WTC11 (cell line): ENCODE data around the gene UBE2D2.

ENCODE experiments used
- ATF3 ChIP-seq: sonication (generic); formaldehyde crosslinking; conservative IDR thresholded peaks from 2 replicates; pipeline ENCODE4 v1.8.1; 2022; ENCODE audit warnings: mild to moderate bottlenecking, missing genetic modification reagents
- CTCF ChIP-seq: fragments of 200-600 bp; IDR thresholded peaks from 2 replicates; pipeline ENCODE4 v1.8.0; 2022; ENCODE audit warnings: antibody characterized with exemption
- ELF4 ChIP-seq: sonication (generic); formaldehyde crosslinking; IDR thresholded peaks from 2 replicates; pipeline ENCODE4 v1.8.1; 2022; ENCODE audit warnings: low read depth, mild to moderate bottlenecking, moderate library complexity, missing genetic modification reagents
- JUN ChIP-seq: sonication (generic); formaldehyde crosslinking; IDR thresholded peaks from 2 replicates; pipeline ENCODE4 v1.8.0; 2023; ENCODE audit warnings: mild to moderate bottlenecking, missing genetic modification reagents
- NR1H2 ChIP-seq: sonication (generic); formaldehyde crosslinking; IDR thresholded peaks from 2 replicates; pipeline ENCODE4 v1.9.0; 2021; ENCODE audit warnings: mild to moderate bottlenecking, moderate library complexity, missing genetic modification reagents
- NR2C2 ChIP-seq: sonication (generic); formaldehyde crosslinking; IDR thresholded peaks from 2 replicates; pipeline ENCODE4 v1.8.0; 2022; ENCODE audit warnings: mild to moderate bottlenecking, missing genetic modification reagents
- TP53 ChIP-seq: sonication (generic); formaldehyde crosslinking; IDR thresholded peaks from 2 replicates; pipeline ENCODE4 v1.8.1; 2023; ENCODE audit warnings: mild to moderate bottlenecking, missing genetic modification reagents
- ZNF423 ChIP-seq: fragments of 250-450 bp; sonication (Bioruptor Pico); IDR thresholded peaks from 2 replicates; pipeline ENCODE4 v2.1.2; 2022; ENCODE audit warnings: mild to moderate bottlenecking, moderate library complexity

GRCh38 chr5:139561655-139562451, 714 bp downstream of the UBE2D2 start:
- TF ChIP-seq ZNF423 (CRISPR knock-in tag) = no peak
- no peak for TF ChIP-seq JUN (CRISPR knock-in tag)
- no peak for TF ChIP-seq CTCF
- no peak for TF ChIP-seq NR2C2 (CRISPR knock-in tag)
- TF ChIP-seq TP53 (CRISPR knock-in tag) = no peak
- TF ChIP-seq ELF4 (CRISPR knock-in tag) = no peak
- no peak for TF ChIP-seq ATF3 (CRISPR knock-in tag)
- TF ChIP-seq NR1H2 = no peak
